H54 (cell line): ENCODE results near the gene CYP2W1.
"Not testable (repeated sequence)": the region's sequence is repeated elsewhere in the genome, so short reads cannot be mapped to it uniquely, and the experiment has no call there.

Experiments
- DNase-seq: peaks from one replicate; pipeline ENCODE4 v3.0.0; 2011; ENCODE audit warnings: low spot score, mixed read lengths; ENCODE audit not compliant: insufficient read length
- FAIRE-seq: peaks from 3 replicates; lab custom pipeline; 2011; peaks lifted over from hg19 to GRCh38; lab: Jason Lieb, UNC
- POLR2A ChIP-seq: IDR thresholded peaks from 2 replicates; pipeline ENCODE4 v1.6.1; 2011; ENCODE audit warnings: low read depth, mild to moderate bottlenecking, low read length

The CYP2W1 gene

GRCh38 chr7:999941-1000935, 17.3 kb downstream of the CYP2W1 start:
- DNase-seq: no peak
- no peak for TF ChIP-seq POLR2A
- FAIRE-seq: no peak

DNA sequence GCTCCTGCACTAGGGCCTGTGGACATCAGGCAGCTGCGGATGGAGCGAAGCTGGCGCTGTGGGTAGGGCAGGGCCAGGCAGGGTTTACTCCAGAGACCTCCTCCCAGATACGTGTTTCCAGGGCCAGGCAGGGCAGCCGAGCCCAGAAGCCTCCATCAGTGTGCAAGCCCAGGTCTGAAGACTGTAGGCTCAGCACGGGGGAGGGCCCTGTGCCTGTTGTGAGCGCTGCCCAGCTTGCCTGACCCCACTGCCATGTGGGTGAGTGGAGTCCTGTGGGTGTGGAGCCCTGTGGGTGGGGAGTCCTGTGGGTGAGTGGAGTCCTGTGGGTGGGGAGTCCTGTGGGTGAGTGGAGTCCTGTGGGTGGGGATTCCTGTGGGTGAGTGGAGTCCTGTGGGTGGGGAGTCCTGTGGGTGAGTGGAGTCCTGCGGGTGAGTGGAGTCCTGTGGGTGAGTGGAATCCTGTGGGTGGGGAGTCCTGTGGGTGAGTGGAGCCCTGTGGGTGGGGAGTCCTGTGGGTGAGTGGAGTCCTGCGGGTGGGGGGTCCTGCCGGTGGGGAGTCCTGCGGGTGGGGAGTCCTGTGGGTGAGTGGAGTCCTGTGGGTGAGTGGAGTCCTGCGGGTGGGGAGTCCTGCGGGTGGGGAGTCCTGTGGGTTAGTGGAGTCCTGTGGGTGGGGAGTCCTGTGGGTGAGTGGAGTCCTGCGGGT, 18.2 kb downstream of the CYP2W1 start:
- DNase-seq, FAIRE-seq: not testable (repeated sequence)

GRCh38 chr7:1002026-1002425, 19.0 kb downstream of the CYP2W1 start:
- not testable (repeated sequence) for FAIRE-seq, DNase-seq

DNA sequence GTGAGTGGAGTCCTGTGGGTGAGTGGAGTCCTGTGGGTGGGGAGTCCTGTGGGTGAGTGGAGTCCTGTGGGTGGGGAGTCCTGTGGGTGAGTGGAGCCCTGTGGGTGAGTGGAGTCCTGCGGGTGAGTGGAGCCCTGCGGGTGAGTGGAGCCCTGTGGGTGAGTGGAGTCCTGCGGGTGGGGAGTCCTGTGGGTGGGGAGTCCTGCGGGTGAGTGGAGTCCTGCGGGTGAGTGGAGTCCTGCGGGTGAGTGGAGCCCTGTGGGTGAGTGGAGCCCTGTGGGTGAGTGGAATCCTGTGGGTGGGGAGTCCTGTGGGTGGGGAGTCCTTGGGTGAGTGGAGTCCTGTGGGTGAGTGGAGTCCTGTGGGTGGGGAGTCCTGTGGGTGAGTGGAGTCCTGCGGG, 19.5 kb downstream of the CYP2W1 start:
- not testable (repeated sequence) for DNase-seq, FAIRE-seq

DNA sequence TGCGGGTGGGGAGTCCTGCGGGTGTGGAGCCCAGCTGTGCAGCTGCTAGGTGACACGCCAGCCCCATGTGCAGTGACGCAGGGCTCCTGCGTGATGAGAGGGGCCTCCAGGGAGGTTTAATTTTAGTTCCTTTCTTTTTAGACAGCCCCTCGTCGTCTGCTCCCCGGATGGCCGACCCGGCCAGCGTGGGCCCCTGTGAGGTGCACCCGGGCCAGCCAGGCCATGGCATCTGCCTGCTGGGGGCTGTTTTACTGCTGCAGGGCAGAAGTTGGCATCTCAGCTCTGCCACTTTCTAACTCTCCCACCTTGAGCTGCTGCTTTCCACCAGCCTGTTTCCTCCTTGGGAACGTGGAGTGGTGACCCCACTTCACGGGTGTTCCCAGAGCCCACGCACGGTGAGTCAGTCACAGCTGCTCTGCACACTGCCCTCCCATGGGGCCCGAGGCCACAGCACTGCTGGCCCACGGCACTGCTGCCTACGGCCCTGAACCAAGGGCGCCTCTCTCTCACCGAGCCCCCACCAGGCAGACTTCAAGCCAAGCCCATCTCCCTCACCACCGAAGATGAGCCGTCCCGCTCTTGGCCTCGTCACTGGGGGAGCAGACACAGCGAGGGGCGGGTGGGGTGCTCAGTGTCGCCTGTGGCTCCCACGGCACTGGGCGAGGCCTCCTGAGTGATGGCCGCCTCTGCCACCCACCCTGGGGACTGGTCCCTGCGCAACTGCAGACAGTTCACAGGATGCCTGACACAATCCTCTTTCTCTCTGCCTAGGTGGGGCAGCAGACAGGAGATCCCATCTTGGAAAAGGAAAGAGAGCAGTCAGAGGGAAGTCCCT, 21.3 kb downstream of the CYP2W1 start:
- FAIRE-seq: no peak
- DNase-seq: no peak
- no peak for TF ChIP-seq POLR2A

GRCh38 chr7:1005303-1005702, 22.3 kb downstream of the CYP2W1 start:
- DNase-seq (no peak), FAIRE-seq (no peak)
- TF ChIP-seq POLR2A: no peak

DNA sequence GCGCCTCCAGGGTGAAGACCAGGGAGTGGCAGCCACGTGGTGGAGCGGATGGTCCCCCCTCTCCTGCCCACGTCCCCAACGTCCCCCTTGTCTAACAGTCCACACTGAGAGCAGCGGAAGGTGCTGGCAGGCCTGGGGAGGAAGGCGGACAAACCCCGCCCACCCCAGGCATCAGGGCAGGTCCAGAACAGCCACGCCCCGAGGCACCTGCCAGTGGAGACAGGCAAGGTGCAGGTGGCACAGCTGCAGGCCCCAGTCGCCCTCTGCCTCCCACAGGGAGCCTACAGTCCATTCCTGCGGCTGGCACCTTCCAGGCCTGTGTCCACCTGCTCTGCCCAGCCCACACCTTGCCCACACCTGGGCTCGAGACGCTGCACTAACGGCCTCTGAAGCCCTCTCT, 24.9 kb downstream of the CYP2W1 start:
- DNase-seq: no peak
- no peak for FAIRE-seq
- TF ChIP-seq POLR2A: no peak

DNA sequence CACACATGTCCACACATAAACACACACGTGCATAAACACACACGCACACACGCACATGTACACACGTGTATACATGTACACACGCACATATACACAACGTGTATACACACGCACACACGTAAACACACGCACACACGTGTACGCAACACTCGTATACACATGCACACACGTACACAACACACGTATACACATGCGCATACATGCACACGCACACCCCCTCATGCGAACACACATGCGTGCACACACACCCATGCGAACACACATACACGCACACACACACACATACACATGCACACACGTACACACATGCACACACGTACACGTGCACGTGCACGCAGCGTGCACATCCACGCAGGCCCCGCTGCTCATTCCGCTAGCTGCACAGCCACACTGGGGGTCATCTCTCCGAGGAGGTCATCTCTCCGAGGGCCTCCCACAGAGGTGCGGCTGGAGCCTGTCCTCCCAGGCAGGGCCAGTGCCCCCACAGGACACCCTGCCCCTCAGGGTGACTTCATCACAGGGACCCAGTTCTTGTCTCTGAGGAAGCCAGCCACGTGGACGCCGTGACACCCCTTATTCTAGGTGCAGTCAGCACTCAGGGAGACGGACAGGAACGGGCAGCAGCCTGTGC, 25.9 kb downstream of the CYP2W1 start:
- no peak for TF ChIP-seq POLR2A
- FAIRE-seq (no peak), DNase-seq (no peak)

GRCh38 chr7:1009747-1010146, 26.8 kb downstream of the CYP2W1 start:
- no peak for FAIRE-seq
- no peak for DNase-seq
- no peak for TF ChIP-seq POLR2A

- DNase-seq (no peak), FAIRE-seq (no peak)
- TF ChIP-seq POLR2A: no peak
Measured at GRCh38 chr7:1010226-1010625, 27.2 kb downstream of the CYP2W1 start.

DNA sequence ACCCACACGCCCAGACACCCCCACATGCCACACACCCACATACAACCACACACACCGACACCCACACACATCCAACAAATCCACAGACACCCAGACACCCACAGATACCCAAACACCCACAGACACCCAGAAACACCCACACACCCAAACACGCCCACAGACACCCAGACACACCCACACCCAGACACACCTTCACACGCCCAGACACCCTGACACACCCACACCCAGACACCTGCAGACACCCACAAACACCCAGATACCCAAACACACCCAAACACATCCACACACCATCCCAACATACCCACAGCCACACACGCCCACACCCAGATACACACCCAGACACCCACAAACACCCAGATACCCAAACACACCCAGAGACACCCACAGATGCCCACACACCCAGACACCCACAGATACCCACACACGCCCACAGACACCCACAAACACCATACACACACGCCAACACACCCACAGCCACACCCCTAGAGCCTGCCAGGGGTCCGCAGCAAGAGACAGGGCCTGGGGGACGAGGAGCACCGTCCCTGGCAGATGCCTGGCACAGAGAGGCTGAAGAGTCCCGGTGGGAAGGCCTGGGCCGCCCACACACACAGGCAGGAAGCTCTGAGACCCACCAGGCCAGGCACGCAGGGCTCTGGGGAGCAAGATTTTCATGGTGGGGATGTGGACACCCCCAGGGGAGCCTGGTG, 28.5 kb downstream of the CYP2W1 start:
- FAIRE-seq (no peak), DNase-seq (no peak)
- no peak for TF ChIP-seq POLR2A

GRCh38 chr7:1012004-1012715, 29.2 kb downstream of the CYP2W1 start:
- DNase-seq: no peak
- FAIRE-seq: no peak
- no peak for TF ChIP-seq POLR2A
